ENCODE measurements around the gene CTAG2.
"Not testable (repeated sequence)": the region's sequence is repeated elsewhere in the genome, so short reads cannot be mapped to it uniquely, and the experiment has no call there.

CTAG2 gene

GRCh38 chrX:154653413-154653812 lies at the start of gene CTAG2:
CTAG2 (minus strand) TSS chrX:154653579; CDS start chrX:154653515, 64 bp downstream.
- DNase-seq = not testable (repeated sequence)

- no peak for DNase-seq
These were observed 45.4 kb upstream of the CTAG2 start for GRCh38 chrX:154698630-154699248.

GRCh38 chrX:154696676-154697045 lies 43.3 kb upstream of the CTAG2 start:
- no peak for DNase-seq

GRCh38 chrX:154695911-154696675 lies 42.7 kb upstream of the CTAG2 start:
- DNase-seq = no peak

GRCh38 chrX:154693394-154693793 lies 40.0 kb upstream of the CTAG2 start:
- no peak for DNase-seq

GRCh38 chrX:154690438-154690837 lies 37.1 kb upstream of the CTAG2 start:
- not testable (repeated sequence) for DNase-seq

GRCh38 chrX:154672084-154672483 lies 18.7 kb upstream of the CTAG2 start:
- not testable (repeated sequence) for DNase-seq

- DNase-seq = not testable (repeated sequence)
These were observed 17.5 kb upstream of the CTAG2 start for GRCh38 chrX:154670848-154671247.

- DNase-seq = no peak
These were observed 8.5 kb upstream of the CTAG2 start for GRCh38 chrX:154661899-154662298.

GRCh38 chrX:154661170-154661569 lies 7.8 kb upstream of the CTAG2 start:
- DNase-seq = no peak

- DNase-seq = no peak
These were observed 7.2 kb upstream of the CTAG2 start for GRCh38 chrX:154660541-154660940.

- DNase-seq = no peak
These were observed 5.6 kb upstream of the CTAG2 start for GRCh38 chrX:154658957-154659356.

- DNase-seq = no peak
These were observed 4.8 kb upstream of the CTAG2 start for GRCh38 chrX:154658187-154658586.

- no peak for DNase-seq
These were observed 3.9 kb upstream of the CTAG2 start for GRCh38 chrX:154657226-154657805.

- no peak for DNase-seq
These were observed 2.4 kb upstream of the CTAG2 start for GRCh38 chrX:154655786-154656185.

- DNase-seq = no peak
These were observed 2.0 kb upstream of the CTAG2 start for GRCh38 chrX:154655346-154655745.

GRCh38 chrX:154654925-154655324 lies 1.5 kb upstream of the CTAG2 start:
- no peak for DNase-seq

GRCh38 chrX:154654372-154654771 lies 993 bp upstream of the CTAG2 start:
- DNase-seq = no peak

GRCh38 chrX:154653048-154653401 lies 354 bp downstream of the CTAG2 start:
- no peak for DNase-seq

- DNase-seq = no peak
These were observed 900 bp downstream of the CTAG2 start for GRCh38 chrX:154652311-154653047.

GRCh38 chrX:154650221-154650510 lies 3.2 kb downstream of the CTAG2 start:
- DNase-seq = no peak

GRCh38 chrX:154649503-154650220 lies 3.7 kb downstream of the CTAG2 start:
- DNase-seq = no peak

- DNase-seq = no peak
These were observed 4.4 kb downstream of the CTAG2 start for GRCh38 chrX:154648931-154649330.

All from SW 1271 (cell line).